ENCODE results near the gene GAB3.

GRCh38 chrX:154729439-154729838 lies 21.4 kb downstream of the GAB3 start:
- no peak for TF ChIP-seq CTCF (IDR thresholded peaks at IDR 0.05; ENCODE audit: insufficient read depth, low read depth, low read length)
- TF ChIP-seq EZH2 (IDR thresholded peaks at IDR 0.05; ENCODE audit: insufficient read depth, low read length): no peak

All from astrocyte (in vitro differentiated cells and primary cell).